Hair follicle dermal papilla cell (primary cell): ENCODE results near the gene ELL. TPM values are rescaled to one million over a fixed set of nuclear protein-coding genes. Genes with fewer than 3 reads are reported as not detected.

Experiments
- total RNA-seq: library from RNA; depleted of rRNA; stranded (reverse); fragments of >200 nt; gene quantifications from 2 replicates; pipeline ENCODE4 v1.2.3, GENCODE V29; 2012

ELL gene
- total RNA-seq = 25.4 and 26.4 TPM in 2 replicates

GRCh38 chr19:18521692-18522123, at the start of gene ELL:
TSS of gene ELL (minus strand) at chr19:18522070. CDS start at chr19:18522055, 15 bp downstream.

GRCh38 chr19:18557411-18558201, 35.7 kb upstream of the ELL start, which contains the start of gene KXD1:
TSS of gene KXD1 (plus strand) at chr19:18557870. CDS start at chr19:18562057, 4,187 bp downstream.

GRCh38 chr19:18542941-18543813, 21.3 kb upstream of the ELL start, which contains the start of gene FKBP8:
TSS of gene FKBP8 (minus strand) at chr19:18543573. CDS start at chr19:18541970, 1,603 bp downstream.

GRCh38 chr19:18437491-18438330, 84.2 kb downstream of the ELL start, which contains the start of gene ISYNA1:
TSS of gene ISYNA1 (minus strand) at chr19:18438133. CDS start at chr19:18437979, 154 bp downstream.

GRCh38 chr19:18419195-18419698, 102.6 kb downstream of the ELL start, which contains the start of gene SSBP4:
TSS of gene SSBP4 (plus strand) at chr19:18419398. CDS start at chr19:18419649, 251 bp downstream.

GRCh38 chr19:18397242-18398202, 124.3 kb downstream of the ELL start, which contains the start of gene LRRC25:
TSS of gene LRRC25 (minus strand) at chr19:18397622. CDS start at chr19:18396963, 659 bp downstream.

Other genes starting within 250 kb of the ELL start
- 3.6 and 4.1 TPM in 2 replicates for gene IQCN, start 247.6 kb downstream of the ELL start, total RNA-seq
- 135 and 138 TPM in 2 replicates for gene JUND, start 240.4 kb downstream of the ELL start, total RNA-seq
- 66.2 and 72.9 TPM in 2 replicates for gene LSM4, start 199.0 kb downstream of the ELL start, total RNA-seq
- gene PGPEP1, start 181.5 kb downstream of the ELL start, total RNA-seq = 31.0 and 34.2 TPM in 2 replicates
- 4.5 and 4.9 TPM in 2 replicates for gene GDF15, start 135.9 kb downstream of the ELL start, total RNA-seq
- not detected in 2 replicates for gene LRRC25, start 124.4 kb downstream of the ELL start, total RNA-seq
- 96.4 and 97.5 TPM in 2 replicates for gene SSBP4, start 102.7 kb downstream of the ELL start, total RNA-seq
- 13.7 and 15.1 TPM in 2 replicates for gene ISYNA1, start 83.9 kb downstream of the ELL start, total RNA-seq
- 350 and 428 TPM in 2 replicates for gene FKBP8, start 21.5 kb upstream of the ELL start, total RNA-seq
- gene KXD1, start 35.8 kb upstream of the ELL start, total RNA-seq = 90.2 and 99.0 TPM in 2 replicates
- 485 and 741 TPM in 2 replicates for gene UBA52, start 49.8 kb upstream of the ELL start, total RNA-seq
- 32.5 and 34.6 TPM in 2 replicates for gene REX1BD, start 66.7 kb upstream of the ELL start, total RNA-seq
- gene CRLF1, start 84.7 kb upstream of the ELL start, total RNA-seq = 0.36 and 0.49 TPM in 2 replicates
- gene TMEM59L, start 90.8 kb upstream of the ELL start, total RNA-seq = not detected in 2 replicates
- gene KLHL26, start 115.0 kb upstream of the ELL start, total RNA-seq = 4.4 TPM in 2 replicates
- gene CRTC1, start 161.6 kb upstream of the ELL start, total RNA-seq = 3.6 and 4.4 TPM in 2 replicates